ENCODE results near the gene TOGARAM2.
A peak's percentile ranks its signal among the peaks of the same experiment; 100 is the strongest.

The TOGARAM2 gene

GRCh38 chr2:29056452-29056851 is 75.4 kb downstream of the TOGARAM2 start:
- no peak for DNase-seq (ENCODE audit: low spot score)

GRCh38 chr2:29057006-29057405 is 75.9 kb downstream of the TOGARAM2 start:
- no peak for DNase-seq (ENCODE audit: low spot score)

GRCh38 chr2:29059624-29060023 is 78.5 kb downstream of the TOGARAM2 start:
- DNase-seq (ENCODE audit: low spot score) = peak; percentile 11

GRCh38 chr2:29060441-29060840 is 79.3 kb downstream of the TOGARAM2 start:
- no peak for DNase-seq (ENCODE audit: low spot score)

- no peak for DNase-seq (ENCODE audit: low spot score)
Observed at GRCh38 chr2:29061176-29061575, 80.1 kb downstream of the TOGARAM2 start.

GRCh38 chr2:29061616-29062015 is 80.5 kb downstream of the TOGARAM2 start:
- no peak for DNase-seq (ENCODE audit: low spot score)

- no peak for DNase-seq (ENCODE audit: low spot score)
Observed at GRCh38 chr2:29062371-29062770, 81.3 kb downstream of the TOGARAM2 start.

- DNase-seq (ENCODE audit: low spot score) = no peak
Observed at GRCh38 chr2:29063056-29063455, 82.0 kb downstream of the TOGARAM2 start.

GRCh38 chr2:29063646-29064345 is 82.7 kb downstream of the TOGARAM2 start:
- DNase-seq (ENCODE audit: low spot score) = no peak

- DNase-seq (ENCODE audit: low spot score) = no peak
Observed at GRCh38 chr2:29064346-29064715, 83.2 kb downstream of the TOGARAM2 start.

- no peak for DNase-seq (ENCODE audit: low spot score)
Observed at GRCh38 chr2:29064746-29065067, 83.6 kb downstream of the TOGARAM2 start.

GRCh38 chr2:29065068-29065811 is 84.1 kb downstream of the TOGARAM2 start:
- DNase-seq (ENCODE audit: low spot score) = no peak

GRCh38 chr2:29066271-29066860 is 85.3 kb downstream of the TOGARAM2 start:
- DNase-seq (ENCODE audit: low spot score) = no peak

GRCh38 chr2:29066997-29067605 is 86.0 kb downstream of the TOGARAM2 start:
- DNase-seq (ENCODE audit: low spot score) = peak; percentile 22

GRCh38 chr2:29068513-29068912 is 87.4 kb downstream of the TOGARAM2 start:
- DNase-seq (ENCODE audit: low spot score) = no peak

GRCh38 chr2:29070526-29070925 is 89.4 kb downstream of the TOGARAM2 start:
- DNase-seq (ENCODE audit: low spot score) = no peak

- no peak for DNase-seq (ENCODE audit: low spot score)
Observed at GRCh38 chr2:29071032-29071975, 90.2 kb downstream of the TOGARAM2 start.

GRCh38 chr2:29072251-29072650 is 91.2 kb downstream of the TOGARAM2 start:
- DNase-seq (ENCODE audit: low spot score) = no peak

GRCh38 chr2:29072971-29073725 is 92.0 kb downstream of the TOGARAM2 start:
- DNase-seq (ENCODE audit: low spot score) = no peak

- DNase-seq (ENCODE audit: low spot score) = no peak
Observed at GRCh38 chr2:29073933-29074332, 92.8 kb downstream of the TOGARAM2 start.

GRCh38 chr2:29074411-29074810 is 93.3 kb downstream of the TOGARAM2 start, which contains the start of gene PCARE:
Gene PCARE, minus strand, starts transcription at chr2:29074523. Its CDS starts 262 bp downstream, at chr2:29074261.
- DNase-seq (ENCODE audit: low spot score) = no peak

Data from SW480 (cell line).